ENCODE measurements around the gene MAD1L1. TPM values are rescaled to one million over a fixed set of nuclear protein-coding genes. Genes with fewer than 3 reads are reported as not detected.
"Not testable (repeated sequence)": the region's sequence is repeated elsewhere in the genome, so short reads cannot be mapped to it uniquely, and the experiment has no call there.

The MAD1L1 gene
- total RNA-seq, 1 donor from 2014 or later = 16.2 TPM

DNA sequence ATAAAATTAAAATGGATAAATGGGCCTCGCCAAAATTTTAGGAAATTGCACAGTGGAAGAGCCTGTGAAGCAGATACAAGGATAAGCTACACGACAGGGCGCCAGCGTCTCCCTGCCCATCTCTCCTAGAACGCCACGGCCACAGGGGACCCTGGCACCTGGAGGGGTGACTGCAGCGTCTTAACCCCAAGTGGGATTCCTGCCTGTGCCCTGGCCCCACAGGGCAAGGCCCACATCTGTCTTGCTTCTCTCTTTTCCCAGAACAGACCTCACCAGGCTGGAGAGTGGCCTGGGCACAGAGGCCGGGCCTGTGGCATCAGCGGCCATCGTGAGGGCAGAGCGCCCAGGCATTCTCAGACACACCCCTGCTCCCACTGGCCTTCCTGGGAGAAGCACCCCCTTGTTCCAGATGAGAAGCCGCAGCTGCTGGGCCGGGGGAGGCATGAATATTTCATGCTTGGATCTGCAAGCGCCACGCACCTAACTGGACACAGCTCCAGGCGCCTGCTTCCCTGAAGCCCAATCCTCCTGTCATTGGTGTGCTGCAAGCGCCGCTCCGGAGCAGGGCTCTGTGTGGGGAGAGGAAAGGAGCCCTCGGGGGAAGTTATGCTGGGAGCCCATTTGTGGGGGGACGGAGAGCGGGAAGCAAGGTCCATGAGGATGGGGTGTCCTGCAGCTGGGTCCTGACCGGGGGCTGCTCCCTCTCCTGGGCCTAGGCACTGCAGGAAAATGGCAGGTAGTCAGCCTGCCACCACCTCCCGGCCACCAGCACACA, 409.2 kb downstream of the MAD1L1 start:
- no peaks in the 10 kb centered on the region for H3K36me3 ChIP-seq
- intact Hi-C loops (cut with micrococcal nuclease) = no loop called here
- H3K4me3 ChIP-seq = no peak overlapping the region
- H3K27ac ChIP-seq (replicated peaks) = no peak overlapping the region
- TF ChIP-seq, protein P1, sequence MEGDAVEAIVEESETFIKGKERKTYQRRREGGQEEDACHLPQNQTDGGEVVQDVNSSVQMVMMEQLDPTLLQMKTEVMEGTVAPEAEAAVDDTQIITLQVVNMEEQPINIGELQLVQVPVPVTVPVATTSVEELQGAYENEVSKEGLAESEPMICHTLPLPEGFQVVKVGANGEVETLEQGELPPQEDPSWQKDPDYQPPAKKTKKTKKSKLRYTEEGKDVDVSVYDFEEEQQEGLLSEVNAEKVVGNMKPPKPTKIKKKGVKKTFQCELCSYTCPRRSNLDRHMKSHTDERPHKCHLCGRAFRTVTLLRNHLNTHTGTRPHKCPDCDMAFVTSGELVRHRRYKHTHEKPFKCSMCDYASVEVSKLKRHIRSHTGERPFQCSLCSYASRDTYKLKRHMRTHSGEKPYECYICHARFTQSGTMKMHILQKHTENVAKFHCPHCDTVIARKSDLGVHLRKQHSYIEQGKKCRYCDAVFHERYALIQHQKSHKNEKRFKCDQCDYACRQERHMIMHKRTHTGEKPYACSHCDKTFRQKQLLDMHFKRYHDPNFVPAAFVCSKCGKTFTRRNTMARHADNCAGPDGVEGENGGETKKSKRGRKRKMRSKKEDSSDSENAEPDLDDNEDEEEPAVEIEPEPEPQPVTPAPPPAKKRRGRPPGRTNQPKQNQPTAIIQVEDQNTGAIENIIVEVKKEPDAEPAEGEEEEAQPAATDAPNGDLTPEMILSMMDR (IDR thresholded peaks at IDR 0.05; ENCODE audit: borderline replicate concordance) = no peak
- DNase-seq = peak; percentile 9
- peaks cover 5% of the 10 kb centered on the region for H3K4me1 ChIP-seq
- H3K9me3 ChIP-seq (replicated peaks) = no peaks in the 10 kb centered on the region
- H3K27me3 ChIP-seq (ENCODE audit: low read depth) = no peaks in the 10 kb centered on the region

DNA sequence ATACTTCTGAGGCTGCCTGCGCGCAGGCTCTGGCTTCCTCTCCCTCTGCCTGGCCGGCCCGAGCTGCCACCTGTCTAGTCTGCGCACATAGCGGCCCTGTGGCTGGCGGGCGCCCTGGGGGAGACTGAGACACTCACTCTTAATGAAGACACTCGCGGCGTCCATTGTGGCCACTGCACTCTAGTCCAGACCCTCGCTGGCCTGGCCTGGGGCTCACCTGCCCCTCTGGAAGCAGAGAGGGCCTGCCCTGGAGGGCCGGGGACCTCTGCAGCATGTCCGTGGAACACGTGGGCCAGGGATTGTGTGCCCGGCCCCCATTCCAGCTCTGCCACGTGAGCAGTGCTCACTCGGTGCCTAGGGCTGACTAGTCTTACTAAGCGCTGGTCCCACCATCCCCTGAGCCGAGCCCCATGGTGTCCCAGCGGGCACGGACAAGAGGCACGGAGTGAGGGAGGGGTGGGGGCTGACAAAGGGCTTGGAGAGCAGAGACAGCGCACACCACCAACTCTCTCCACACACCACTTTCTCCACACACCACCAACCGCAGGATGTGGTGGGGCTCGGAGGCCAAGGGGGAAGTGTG, 413.4 kb downstream of the MAD1L1 start:
- no peak for DNase-seq
- TF ChIP-seq, protein P1 (IDR thresholded peaks at IDR 0.05; ENCODE audit: borderline replicate concordance) = no peak
- intact Hi-C loops (cut with micrococcal nuclease) = no loop called here
- Histone ChIP-seq H3K9me3 (replicated peaks) (no peaks in the 10 kb centered on the region), H3K4me1 (peaks cover 12% of the 10 kb centered on the region), H3K36me3 (peaks cover 8% of the 10 kb centered on the region), H3K4me3 (no peak overlapping the region), H3K27me3 (ENCODE audit: low read depth) (no peaks in the 10 kb centered on the region), H3K27ac (replicated peaks) (no peak overlapping the region)

DNA sequence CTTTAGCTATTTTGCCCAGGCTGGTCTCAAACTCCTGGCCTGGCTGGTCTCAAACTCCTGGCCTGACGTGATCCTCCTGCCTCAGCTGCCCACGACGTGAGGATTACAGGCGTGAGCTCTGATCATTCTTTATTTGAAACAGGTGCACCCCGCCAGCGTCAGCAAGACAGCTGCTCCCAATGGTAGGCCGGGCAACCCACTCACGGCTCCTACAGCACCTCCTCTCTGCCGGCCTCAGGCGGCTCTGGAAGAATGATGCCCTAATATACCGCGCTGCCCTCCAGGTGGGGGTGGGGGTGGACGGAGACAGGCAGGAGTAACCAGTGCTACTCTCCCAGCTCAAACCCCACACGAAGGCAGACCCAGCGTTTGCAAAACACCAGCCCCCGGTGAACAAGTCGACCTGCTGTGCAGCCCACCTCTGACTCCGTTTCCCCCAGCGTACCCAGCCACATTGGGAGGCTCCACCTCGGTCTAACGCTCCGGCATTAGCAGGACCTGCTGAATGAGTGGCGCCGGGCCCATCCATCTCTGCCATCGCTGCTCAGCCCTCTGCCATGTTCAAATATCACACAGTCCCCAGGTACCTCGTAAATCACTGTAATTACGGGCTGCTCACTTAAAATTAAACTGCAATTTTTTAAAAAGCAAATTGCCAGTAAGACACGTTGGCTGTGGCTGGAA, 414.0 kb downstream of the MAD1L1 start:
- Histone ChIP-seq H3K9me3 (replicated peaks) (no peaks in the 10 kb centered on the region), H3K27me3 (ENCODE audit: low read depth) (no peaks in the 10 kb centered on the region), H3K4me1 (peaks cover 12% of the 10 kb centered on the region), H3K36me3 (peaks cover 8% of the 10 kb centered on the region), H3K4me3 (no peak overlapping the region), H3K27ac (replicated peaks) (peak overlapping the region; percentile 64)
- intact Hi-C loops (cut with micrococcal nuclease) = no loop called here
- DNase-seq = no peak
- TF ChIP-seq, protein P1 (IDR thresholded peaks at IDR 0.05; ENCODE audit: borderline replicate concordance) = no peak

DNA sequence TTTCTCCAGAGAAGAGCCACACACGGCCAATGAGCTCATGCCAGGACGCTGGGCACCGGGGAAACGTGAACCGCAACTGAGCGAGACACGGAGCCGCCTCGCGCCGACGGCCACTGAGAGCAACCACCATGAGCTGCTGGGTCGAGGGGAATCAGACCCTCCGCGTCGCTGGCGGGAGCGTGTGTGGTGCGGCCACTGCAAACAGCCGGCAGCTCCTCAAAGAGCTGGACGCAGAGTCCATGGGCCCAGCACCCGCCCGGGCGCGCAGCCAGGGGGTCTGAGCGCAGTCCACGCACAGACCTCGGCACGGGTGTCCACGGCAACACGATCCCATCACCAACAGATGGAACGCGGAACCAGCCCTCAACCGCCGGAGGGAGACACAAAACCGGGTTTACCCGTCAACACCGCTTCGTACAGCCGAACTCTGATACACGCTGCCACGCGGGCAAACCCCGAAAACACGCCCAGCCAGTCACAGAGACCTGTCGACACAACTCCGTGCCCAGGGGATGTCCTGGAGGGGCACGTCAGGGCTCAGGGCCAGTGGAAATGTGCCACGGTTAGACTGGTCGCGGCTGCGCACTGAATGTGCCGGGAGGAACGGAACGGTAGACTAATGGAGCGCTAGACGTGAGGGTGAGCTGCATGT, 415.6 kb downstream of the MAD1L1 start:
- no peaks in the 10 kb centered on the region for H3K9me3 ChIP-seq (replicated peaks)
- no peaks in the 10 kb centered on the region for H3K27me3 ChIP-seq (ENCODE audit: low read depth)
- no peak for DNase-seq
- peaks cover 8% of the 10 kb centered on the region for H3K36me3 ChIP-seq
- TF ChIP-seq, protein P1 (IDR thresholded peaks at IDR 0.05; ENCODE audit: borderline replicate concordance) = no peak
- no peak overlapping the region for H3K4me3 ChIP-seq
- intact Hi-C loops (cut with micrococcal nuclease) = no loop called here
- H3K27ac ChIP-seq (replicated peaks) = no peak overlapping the region
- peaks cover 21% of the 10 kb centered on the region for H3K4me1 ChIP-seq

GRCh38 chr7:1816451-1816850, 416.3 kb downstream of the MAD1L1 start:
- H3K27me3 ChIP-seq (ENCODE audit: low read depth); H3K9me3 ChIP-seq (replicated peaks); H3K27ac ChIP-seq (replicated peaks); H3K4me3 ChIP-seq; H3K36me3 ChIP-seq; DNase-seq; intact Hi-C loops (cut with micrococcal nuclease): not testable (repeated sequence)
- peaks cover 29% of the 10 kb centered on the region for H3K4me1 ChIP-seq

- H3K27ac ChIP-seq (replicated peaks); intact Hi-C loops (cut with micrococcal nuclease); H3K27me3 ChIP-seq (ENCODE audit: low read depth); H3K9me3 ChIP-seq (replicated peaks); H3K4me3 ChIP-seq; DNase-seq; H3K36me3 ChIP-seq: not testable (repeated sequence)
- H3K4me1 ChIP-seq = peaks cover 29% of the 10 kb centered on the region
Observed at GRCh38 chr7:1815551-1816281, 417.0 kb downstream of the MAD1L1 start.

All from left ventricle myocardium inferior (tissue), 1 donor.